MM.1S (cell line): Measurements from ENCODE around the gene LTV1.

Experiments used
- EZH2 ChIP-seq: fragments of 300-600 bp; sonication (generic); optimal IDR thresholded peaks from 2 replicates; pipeline ENCODE3; 2017; ENCODE audit warnings: low read depth, mild to moderate bottlenecking, antibody characterized with exemption, low read length, mixed read lengths
- EZH2phosphoT487 ChIP-seq: fragments of 300-600 bp; sonication (generic); IDR thresholded peaks from 2 replicates; pipeline ENCODE4 v1.6.1; 2018; ENCODE audit warnings: antibody characterized with exemption, low read length
- TF ChIP-seq, protein P1 (sequence below): fragments of 300-600 bp; sonication (generic); IDR thresholded peaks from 2 replicates; pipeline ENCODE4 v1.5.1; 2016; ENCODE audit warnings: antibody characterized with exemption, low read length, mixed read lengths

DNA sequence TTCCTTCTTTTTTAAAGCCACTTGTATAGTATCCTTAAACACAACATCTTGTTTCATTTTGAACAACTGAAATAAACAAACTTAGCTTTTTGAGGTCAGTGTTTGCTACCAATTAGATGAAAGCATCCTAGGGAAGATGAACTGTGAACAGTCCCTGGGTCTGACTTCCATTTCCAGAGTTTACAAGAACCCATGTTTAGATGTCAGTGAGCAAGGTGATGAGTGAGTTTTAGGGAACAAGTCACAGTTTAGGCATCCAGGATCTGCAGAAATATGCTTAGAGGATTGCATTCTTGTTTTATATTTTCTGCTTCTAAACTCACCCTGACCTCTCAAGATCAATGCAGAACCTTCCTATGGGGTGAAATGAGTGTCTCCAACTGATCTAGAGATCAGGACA is 24.1 kb downstream of the LTV1 start:
- TF ChIP-seq, protein P1, sequence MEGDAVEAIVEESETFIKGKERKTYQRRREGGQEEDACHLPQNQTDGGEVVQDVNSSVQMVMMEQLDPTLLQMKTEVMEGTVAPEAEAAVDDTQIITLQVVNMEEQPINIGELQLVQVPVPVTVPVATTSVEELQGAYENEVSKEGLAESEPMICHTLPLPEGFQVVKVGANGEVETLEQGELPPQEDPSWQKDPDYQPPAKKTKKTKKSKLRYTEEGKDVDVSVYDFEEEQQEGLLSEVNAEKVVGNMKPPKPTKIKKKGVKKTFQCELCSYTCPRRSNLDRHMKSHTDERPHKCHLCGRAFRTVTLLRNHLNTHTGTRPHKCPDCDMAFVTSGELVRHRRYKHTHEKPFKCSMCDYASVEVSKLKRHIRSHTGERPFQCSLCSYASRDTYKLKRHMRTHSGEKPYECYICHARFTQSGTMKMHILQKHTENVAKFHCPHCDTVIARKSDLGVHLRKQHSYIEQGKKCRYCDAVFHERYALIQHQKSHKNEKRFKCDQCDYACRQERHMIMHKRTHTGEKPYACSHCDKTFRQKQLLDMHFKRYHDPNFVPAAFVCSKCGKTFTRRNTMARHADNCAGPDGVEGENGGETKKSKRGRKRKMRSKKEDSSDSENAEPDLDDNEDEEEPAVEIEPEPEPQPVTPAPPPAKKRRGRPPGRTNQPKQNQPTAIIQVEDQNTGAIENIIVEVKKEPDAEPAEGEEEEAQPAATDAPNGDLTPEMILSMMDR: no peak
- TF ChIP-seq EZH2 (no peak), EZH2phosphoT487 (no peak)
